Left lobe of liver (tissue), 2 donors: ENCODE results near the gene CCDC160. TPM values are rescaled to one million over a fixed set of nuclear protein-coding genes. Genes with fewer than 3 reads are reported as not detected.

Experiments used
- ATAC-seq: fragments of 200-7000 bp; cut with Tn5 transposase; one replicate; pipeline ENCODE4 v1.9.1; 2020; ENCODE audit warnings: mild to moderate bottlenecking, moderate library complexity
- DNase-seq: peaks from one replicate; pipeline ENCODE4 v3.0.0-alpha.2; 2020; ENCODE audit warnings: low spot score
- total RNA-seq: library from RNA; stranded (reverse); gene quantifications from one replicate; pipeline ENCODE4 v1.2.1, GENCODE V29; 2021
- donor health status: DM: no; HTN: no; CAD: no; lungs with moderate emphysema.
- donor health status: DM: no; HTN: yes; CAD: no.

The CCDC160 gene
- total RNA-seq, 1 donor from 2014 or later, result not detected

DNA sequence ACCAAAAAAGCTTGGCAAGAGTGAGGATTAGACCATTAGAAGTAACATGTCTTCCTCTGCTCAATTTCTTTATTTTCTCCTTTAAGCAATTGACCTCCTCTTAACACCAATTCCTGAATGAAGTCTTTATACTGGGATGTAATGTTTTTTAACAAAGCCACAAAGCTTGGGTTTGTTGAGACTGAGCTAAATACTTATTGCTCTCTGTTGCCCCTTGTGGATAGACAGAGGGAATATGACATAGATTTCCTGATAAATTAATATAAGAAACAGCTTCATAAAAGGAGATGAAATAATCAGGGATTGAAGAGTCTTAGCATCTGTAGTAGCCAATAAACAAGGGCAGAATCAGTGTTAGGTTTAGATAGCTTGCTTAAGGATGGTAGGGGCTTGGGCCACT, 57.6 kb downstream of the CCDC160 start:
- no peak for DNase-seq
- no peak for ATAC-seq

Other genes starting within 250 kb of the CCDC160 start
- 4.8 TPM for gene PHF6, start 136.1 kb downstream of the CCDC160 start, total RNA-seq
- 6.8 TPM for gene HPRT1, start 223.0 kb downstream of the CCDC160 start, total RNA-seq